H9 (cell line): Measurements from ENCODE around the gene SLC4A11. TPM values are rescaled to one million over a fixed set of nuclear protein-coding genes. Genes with fewer than 3 reads are reported as not detected.
A peak's percentile ranks its signal among the peaks of the same experiment; 100 is the strongest.

Experiments used
- DNase-seq: peaks from one replicate; pipeline ENCODE4 v3.0.0-alpha.2; 2017
- H2AFZ ChIP-seq: one replicate; pipeline ENCODE4 v1.6.1; 2013; ENCODE audit warnings: mild to moderate bottlenecking, low read length, control low read depth, moderate library complexity
- H2AK5ac ChIP-seq: 2 replicates; pipeline ENCODE4 v1.6.1; 2013; ENCODE audit warnings: low read length, control low read depth, mixed read lengths; ENCODE audit not compliant: insufficient read length
- H2BK120ac ChIP-seq: one replicate; pipeline ENCODE4 v1.6.1; 2013; ENCODE audit warnings: low read depth, mild to moderate bottlenecking, low read length, control low read depth, inconsistent platforms; ENCODE audit not compliant: poor library complexity, severe bottlenecking
- H2BK12ac ChIP-seq: 2 replicates; pipeline ENCODE4 v1.6.1; 2013; ENCODE audit warnings: low read length, control low read depth, mixed read lengths, low read depth; ENCODE audit not compliant: insufficient read length
- H2BK15ac ChIP-seq: 2 replicates; pipeline ENCODE4 v1.6.1; 2013; ENCODE audit warnings: low read depth, low read length, control low read depth
- H2BK20ac ChIP-seq: one replicate; pipeline ENCODE4 v1.6.1; 2013; ENCODE audit warnings: low read depth, mild to moderate bottlenecking, low read length, control low read depth, inconsistent platforms; ENCODE audit not compliant: poor library complexity, severe bottlenecking
- H2BK5ac ChIP-seq: 2 replicates; pipeline ENCODE4 v1.6.1; 2013; ENCODE audit warnings: low read length, control low read depth, mixed read lengths; ENCODE audit not compliant: insufficient read length
- H3K14ac ChIP-seq: 2 replicates; pipeline ENCODE4 v1.6.1; 2013; ENCODE audit warnings: low read length, control low read depth; ENCODE audit not compliant: insufficient read depth
- H3K18ac ChIP-seq: 2 replicates; pipeline ENCODE4 v1.6.1; 2013; ENCODE audit warnings: low read depth, mild to moderate bottlenecking, mixed read lengths, low read length, control low read depth; ENCODE audit not compliant: insufficient read length
- H3K23ac ChIP-seq: 2 replicates; pipeline ENCODE4 v1.6.1; 2013; ENCODE audit warnings: low read length, control low read depth, mixed read lengths, low read depth; ENCODE audit not compliant: insufficient read length
- H3K23me2 ChIP-seq: 2 replicates; pipeline ENCODE4 v1.6.1; 2013; ENCODE audit warnings: low read depth, mild to moderate bottlenecking, mixed read lengths, low read length, control low read depth; ENCODE audit not compliant: insufficient read length, poor library complexity, severe bottlenecking
- H3K27ac ChIP-seq: 2 replicates; pipeline ENCODE4 v1.5.1; 2013; ENCODE audit warnings: low read length, control low read depth, mixed read lengths, low read depth; ENCODE audit not compliant: insufficient read length
- H3K27me3 ChIP-seq: 2 replicates; pipeline ENCODE4 v1.6.1; 2013; ENCODE audit warnings: low read length, control low read depth, inconsistent platforms; ENCODE audit not compliant: insufficient read depth
- H3K4ac ChIP-seq: 2 replicates; pipeline ENCODE4 v1.6.1; 2013; ENCODE audit warnings: low read depth, mild to moderate bottlenecking, control low read depth, inconsistent platforms, low read length, moderate library complexity
- H3K4me1 ChIP-seq: 2 replicates; pipeline ENCODE4 v1.6.1; 2013; ENCODE audit warnings: low read length, control low read depth, inconsistent platforms; ENCODE audit not compliant: insufficient read depth
- H3K4me2 ChIP-seq: 2 replicates; pipeline ENCODE4 v1.6.1; 2013; ENCODE audit warnings: low read length, control low read depth, mixed read lengths; ENCODE audit not compliant: insufficient read length, insufficient read depth
- H3K56ac ChIP-seq: 2 replicates; pipeline ENCODE4 v1.6.1; 2013; ENCODE audit warnings: low read depth, mild to moderate bottlenecking, mixed read lengths, low read length, control low read depth; ENCODE audit not compliant: insufficient read length
- H3K79me1 ChIP-seq: 2 replicates; pipeline ENCODE4 v1.6.1; 2013; ENCODE audit warnings: low read depth, mild to moderate bottlenecking, moderate library complexity, low read length, control low read depth, inconsistent platforms; ENCODE audit not compliant: insufficient read depth, poor library complexity, severe bottlenecking
- H3K79me2 ChIP-seq: 2 replicates; pipeline ENCODE4 v1.6.1; 2013; ENCODE audit warnings: low read length, control low read depth, inconsistent platforms; ENCODE audit not compliant: insufficient read depth
- H3K9ac ChIP-seq: 2 replicates; pipeline ENCODE4 v1.6.1; 2013; ENCODE audit warnings: low read length, control low read depth, mixed read lengths; ENCODE audit not compliant: insufficient read length; ENCODE audit errors: extremely low read depth
- H3K9me3 ChIP-seq: one replicate; pipeline ENCODE4 v1.6.1; 2013; ENCODE audit warnings: low read depth, low read length, inconsistent platforms; ENCODE audit not compliant: control insufficient read depth
- H3T11ph ChIP-seq: one replicate; pipeline ENCODE4 v1.6.1; 2013; ENCODE audit warnings: mild to moderate bottlenecking, low read length, control low read depth, inconsistent platforms
- H4K20me1 ChIP-seq: one replicate; pipeline ENCODE4 v1.6.1; 2013; ENCODE audit not compliant: control insufficient read depth, insufficient read length, insufficient read depth
- H4K5ac ChIP-seq: 2 replicates; pipeline ENCODE4 v1.6.1; 2013; ENCODE audit warnings: low read depth, mild to moderate bottlenecking, mixed read lengths, low read length, control low read depth; ENCODE audit not compliant: insufficient read length
- H4K8ac ChIP-seq: replicated peaks from 2 replicates; pipeline ENCODE4 v1.6.1; 2013; ENCODE audit warnings: low read length, control low read depth, mixed read lengths, low read depth; ENCODE audit not compliant: insufficient read length
- H4K91ac ChIP-seq: 2 replicates; pipeline ENCODE4 v1.6.1; 2013; ENCODE audit warnings: low read depth, mild to moderate bottlenecking, moderate library complexity, mixed read lengths, low read length, control low read depth; ENCODE audit not compliant: insufficient read length
- H3K27ac Mint-ChIP-seq, 3 experiments: 2 replicates in 2 of 3; 3 replicates in 1 of 3; pipeline ENCODE4 v1.8.0; 2020 to 2021; ENCODE audit warnings: mixed read lengths in 3 of 3, mild to moderate bottlenecking in 1 of 3, moderate library complexity in 1 of 3
- H3K27me3 Mint-ChIP-seq: 2 replicates; pipeline ENCODE4 v1.8.0; 2021; ENCODE audit warnings: low read depth, mild to moderate bottlenecking, moderate library complexity, mixed read lengths
- H3K36me3 Mint-ChIP-seq, 3 experiments: 2 replicates in 2 of 3; 3 replicates in 1 of 3; pipeline ENCODE4 v1.8.0; 2020 to 2021; ENCODE audit warnings: low read depth in 3 of 3, mixed read lengths in 3 of 3; ENCODE audit not compliant: insufficient read depth in 1 of 3
- H3K4me1 Mint-ChIP-seq, 2 experiments: 2 replicates each; pipeline ENCODE4 v1.8.0; 2020; ENCODE audit warnings: mixed read lengths in 2 of 2
- H3K4me3 Mint-ChIP-seq, 2 experiments: 2 replicates in 1 of 2; 3 replicates in 1 of 2; pipeline ENCODE4 v1.8.0; 2020 to 2021; ENCODE audit warnings: mild to moderate bottlenecking in 2 of 2, mixed read lengths in 2 of 2, moderate library complexity in 1 of 2
- H3K9me3 Mint-ChIP-seq, 2 experiments: 2 replicates in 1 of 2; 3 replicates in 1 of 2; pipeline ENCODE4 v1.8.0; 2020; ENCODE audit warnings: mild to moderate bottlenecking in 2 of 2, mixed read lengths in 2 of 2, moderate library complexity in 1 of 2
- WGBS: extraction: QIAGEN DNeasy Blood & Tissue Kit; methylation state at CpG from one replicate; pipeline ENCODE4 v1.1.7; 2013; ENCODE audit warnings: missing lambda C conversion rate, low lambda C conversion rate, mixed read lengths; ENCODE audit not compliant: insufficient read length; ENCODE audit errors: extremely low coverage; 5-methylcytosine and 5-hydroxymethylcytosine counted together
- total RNA-seq: library from RNA; stranded (reverse); gene quantifications from 2 replicates; pipeline ENCODE4 v1.2.1, GENCODE V29; 2021
- TF ChIP-seq, protein P1 (sequence below): fragments of 200-600 bp; sonication (generic); conservative IDR thresholded peaks from 3 replicates; pipeline ENCODE4 v1.8.0; 2021; ENCODE audit warnings: antibody characterized with exemption, mild to moderate bottlenecking

The SLC4A11 gene
- total RNA-seq, 1 experiment from 2014 or later: 29.4 TPM

DNA sequence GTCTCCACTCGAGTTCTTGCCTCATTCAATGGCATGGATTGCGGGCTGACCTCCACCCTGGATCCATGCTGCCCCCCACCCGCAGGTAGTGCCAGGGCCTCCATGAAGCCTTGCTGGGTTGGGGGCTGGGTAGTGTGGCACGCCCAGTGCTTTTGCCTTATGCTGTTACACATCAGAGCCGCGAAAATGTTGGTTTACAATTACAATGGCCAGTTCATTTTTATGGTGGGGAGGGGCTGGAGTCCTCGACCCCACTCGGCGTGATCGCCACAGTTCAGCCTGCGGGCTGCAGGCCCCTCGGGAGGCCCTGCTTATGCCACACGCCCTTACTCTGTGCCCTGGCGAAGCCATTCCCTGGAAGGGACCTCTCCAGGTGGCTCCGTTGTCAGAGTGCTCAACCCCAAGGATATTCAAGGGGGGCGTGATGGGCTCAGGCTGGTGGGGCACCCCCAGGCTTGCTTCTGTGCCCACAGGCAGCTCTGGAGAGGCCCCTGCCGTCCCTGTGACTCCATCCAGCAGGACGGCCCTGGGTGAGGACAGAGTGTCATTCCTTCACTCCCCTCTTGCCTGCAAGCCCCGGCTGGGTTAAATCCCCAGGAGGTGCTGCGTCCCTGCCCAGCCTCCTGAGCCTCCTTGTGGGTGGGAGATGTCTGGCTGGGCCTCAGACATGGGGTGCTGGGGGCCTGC is 14.9 kb downstream of the SLC4A11 start:
- WGBS: no CpG with 5 or more reads among the region's 20 CpGs
- Histone ChIP-seq H3K9ac (no peak overlapping the region), H2BK120ac (no peak overlapping the region)

More for the DNA sequence above, 14.9 kb downstream of the SLC4A11 start:
- TF ChIP-seq, protein P1, sequence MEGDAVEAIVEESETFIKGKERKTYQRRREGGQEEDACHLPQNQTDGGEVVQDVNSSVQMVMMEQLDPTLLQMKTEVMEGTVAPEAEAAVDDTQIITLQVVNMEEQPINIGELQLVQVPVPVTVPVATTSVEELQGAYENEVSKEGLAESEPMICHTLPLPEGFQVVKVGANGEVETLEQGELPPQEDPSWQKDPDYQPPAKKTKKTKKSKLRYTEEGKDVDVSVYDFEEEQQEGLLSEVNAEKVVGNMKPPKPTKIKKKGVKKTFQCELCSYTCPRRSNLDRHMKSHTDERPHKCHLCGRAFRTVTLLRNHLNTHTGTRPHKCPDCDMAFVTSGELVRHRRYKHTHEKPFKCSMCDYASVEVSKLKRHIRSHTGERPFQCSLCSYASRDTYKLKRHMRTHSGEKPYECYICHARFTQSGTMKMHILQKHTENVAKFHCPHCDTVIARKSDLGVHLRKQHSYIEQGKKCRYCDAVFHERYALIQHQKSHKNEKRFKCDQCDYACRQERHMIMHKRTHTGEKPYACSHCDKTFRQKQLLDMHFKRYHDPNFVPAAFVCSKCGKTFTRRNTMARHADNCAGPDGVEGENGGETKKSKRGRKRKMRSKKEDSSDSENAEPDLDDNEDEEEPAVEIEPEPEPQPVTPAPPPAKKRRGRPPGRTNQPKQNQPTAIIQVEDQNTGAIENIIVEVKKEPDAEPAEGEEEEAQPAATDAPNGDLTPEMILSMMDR: no peak
- no peak overlapping the region for H2BK20ac ChIP-seq
- no peak overlapping the region for H3K4ac ChIP-seq
- no peaks in the 10 kb centered on the region for H3K9me3 Mint-ChIP-seq
- H3K27ac Mint-ChIP-seq: peak overlapping the region in 1 of 3 experiments; percentile 85; a peak in 1 of 7 replicates
- H3K4me1 ChIP-seq: no peaks in the 10 kb centered on the region
- peaks cover 18 to 55% (median 23%) of the 10 kb centered on the region in 3 experiments; a peak in 6 of 7 replicates for H3K36me3 Mint-ChIP-seq
- H3K9me3 ChIP-seq: no peaks in the 10 kb centered on the region
- no peak overlapping the region for H2AK5ac ChIP-seq
- no peak overlapping the region for H2BK5ac ChIP-seq
- no peak overlapping the region for H3K4me3 Mint-ChIP-seq
- H4K91ac ChIP-seq: no peak overlapping the region
- H2BK12ac ChIP-seq: no peak overlapping the region
- no peak overlapping the region for H3K4me2 ChIP-seq
- no peak overlapping the region for H4K5ac ChIP-seq
- no peak overlapping the region for H3T11ph ChIP-seq
- H4K8ac ChIP-seq: no peak overlapping the region
- H2BK15ac ChIP-seq: no peak overlapping the region; the same call in 1 of the 2 replicates
- no peaks in the 10 kb centered on the region for H3K4me1 Mint-ChIP-seq
- DNase-seq: no peak
- no peak overlapping the region for H3K18ac ChIP-seq
- H3K27ac ChIP-seq: no peak overlapping the region
- no peaks in the 10 kb centered on the region for H3K23me2 ChIP-seq
- no peaks in the 10 kb centered on the region for H3K79me2 ChIP-seq
- no peaks in the 10 kb centered on the region for H3K27me3 Mint-ChIP-seq
- H3K56ac ChIP-seq: no peak overlapping the region
- H4K20me1 ChIP-seq: no peaks in the 10 kb centered on the region
- H3K23ac ChIP-seq: no peak overlapping the region
- H3K27me3 ChIP-seq: no peaks in the 10 kb centered on the region
- H2AFZ ChIP-seq: no peak overlapping the region
- no peak overlapping the region for H3K14ac ChIP-seq
- no peaks in the 10 kb centered on the region for H3K79me1 ChIP-seq
